Measurements from ENCODE around the gene IL1B.

- no peak for TF ChIP-seq CTCF (IDR thresholded peaks at IDR 0.05)
- TF ChIP-seq POLR2A (IDR thresholded peaks at IDR 0.05) = no peak
Observed at GRCh38 chr2:112835061-112835501, 1.5 kb downstream of the IL1B start.

All from right lobe of liver (tissue), 4 donors.